Measurements from ENCODE around the gene PRKCQ.

DNA sequence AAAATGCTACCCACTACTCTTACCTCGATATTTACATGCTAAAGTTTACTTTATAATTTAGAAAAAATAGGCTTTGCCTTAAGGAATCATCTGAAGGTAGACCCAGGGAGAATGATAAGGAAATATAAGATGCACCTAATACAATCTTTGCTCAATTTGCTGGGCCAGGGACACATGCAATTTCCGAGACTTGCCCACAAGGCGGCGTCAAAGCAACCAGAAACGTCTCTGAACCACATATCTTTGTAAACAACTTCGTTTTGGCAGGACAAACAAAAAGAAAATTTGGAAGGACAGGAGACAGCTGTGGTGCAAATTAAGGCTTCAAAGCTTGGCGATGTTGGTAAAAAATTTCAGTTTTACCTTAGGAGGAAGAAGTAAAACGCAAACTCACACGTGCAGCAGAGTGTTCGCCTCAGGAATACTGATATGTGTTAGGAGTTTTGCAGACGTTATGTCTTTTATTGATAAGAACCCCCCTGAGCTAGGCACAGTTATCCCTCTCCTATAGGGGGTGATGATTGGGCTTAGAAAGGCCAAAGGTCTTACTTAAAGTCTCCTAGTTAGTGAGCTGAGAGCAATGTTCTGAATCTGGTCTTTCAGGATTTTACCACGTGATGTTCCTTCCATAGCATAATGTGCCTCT is 134.3 kb downstream of the PRKCQ start:
- TF ChIP-seq CTCF (IDR thresholded peaks at IDR 0.05; ENCODE audit: low read depth, low read length, missing input control) (peak; percentile 42), REST (IDR thresholded peaks at IDR 0.05) (no peak), SP1 (IDR thresholded peaks at IDR 0.05) (no peak), YY1 (IDR thresholded peaks at IDR 0.05) (no peak), RAD21 (IDR thresholded peaks at IDR 0.05) (peak; percentile 61 to 72), JUND (IDR thresholded peaks at IDR 0.05) (no peak), NR2F2 (IDR thresholded peaks at IDR 0.05) (no peak), FOXA1 (IDR thresholded peaks at IDR 0.05) (no peak), EGR1 (IDR thresholded peaks at IDR 0.05; ENCODE audit: low read depth in 2 of 2) (no peak), MAX (IDR thresholded peaks at IDR 0.05) (no peak)

Measured in liver (tissue), 3 donors.